A549 (cell line): ENCODE measurements around the gene HSPG2. TPM values are rescaled to one million over a fixed set of nuclear protein-coding genes. Genes with fewer than 3 reads are reported as not detected.

ENCODE experiments used
- ATAC-seq, 2 experiments: fragments of 200-7000 bp in 1 of 2; fragments of >200 bp in 1 of 2; cut with Nextera tagmentation in 1 of 2; cut with Tn5 transposase in 1 of 2; 3 replicates each; pipeline versions ENCODE4 v1.8.0 to v1.9.1; 2018 to 2020; ENCODE audit warnings: mild to moderate bottlenecking in 1 of 2, moderate library complexity in 1 of 2
- CTCF ChIA-PET: fragments of 300-600 bp; sonication (Branson Sonifier 250); formaldehyde crosslinking; extraction: SDS; loops from one replicate; lab custom pipeline; 2021; ENCODE audit warnings: antibody characterized with exemption, inconsistent platforms; lab: Yijun Ruan, JAX
- POLR2A ChIA-PET: fragments of 350-600 bp; formaldehyde crosslinking; extraction: SDS; loops from one replicate; lab custom pipeline; 2021; ENCODE audit warnings: antibody characterized with exemption, inconsistent platforms; lab: Yijun Ruan, JAX
- DNase-seq, 2 experiments: peaks; one replicate each; pipeline versions ENCODE4 v3.0.0 to v3.0.0-alpha.2; 2011 to 2016; ENCODE audit warnings: low read depth in 1 of 2, low spot score in 1 of 2
- FAIRE-seq: peaks from 2 replicates; lab custom pipeline; 2011; peaks lifted over from hg19 to GRCh38; lab: Jason Lieb, UNC
- H3K27ac ChIP-seq, 2 experiments: fragments of >200 bp; sonication (Bioruptor Twin); formaldehyde crosslinking; 3 replicates each; pipeline ENCODE4 v1.5.1; 2016 to 2017
- H3K4me1 ChIP-seq: fragments of >200 bp; sonication (Bioruptor Twin); formaldehyde crosslinking; 3 replicates; pipeline ENCODE4 v1.6.1; 2016
- H3K4me2 ChIP-seq: fragments of >200 bp; sonication (Bioruptor Twin); formaldehyde crosslinking; 3 replicates; pipeline ENCODE4 v1.6.1; 2016
- H3K4me3 ChIP-seq: fragments of >200 bp; sonication (Bioruptor Twin); formaldehyde crosslinking; 3 replicates; pipeline ENCODE4 v1.5.1; 2016
- H3K9me3 ChIP-seq: fragments of >200 bp; sonication (Bioruptor Twin); formaldehyde crosslinking; 3 replicates; pipeline ENCODE4 v1.6.1; 2016
- CHD2 ChIP-seq: fragments of 150-350 bp; IDR thresholded peaks from 2 replicates; pipeline ENCODE4 v1.6.1; 2014; ENCODE audit warnings: low read length; ENCODE audit not compliant: partially characterized antibody
- CHD4 ChIP-seq: fragments of 200-600 bp; sonication (generic); IDR thresholded peaks from 2 replicates; pipeline ENCODE4 v1.6.1; 2016; ENCODE audit warnings: antibody characterized with exemption, mild to moderate bottlenecking, borderline replicate concordance
- EHF ChIP-seq: fragments of 250-450 bp; sonication (Bioruptor Pico); IDR thresholded peaks from 2 replicates; pipeline ENCODE4 v1.5.0; 2020; ENCODE audit warnings: mild to moderate bottlenecking
- EHMT2 ChIP-seq: fragments of 200-600 bp; sonication (generic); IDR thresholded peaks from 2 replicates; pipeline ENCODE4 v1.6.1; 2016; ENCODE audit warnings: antibody characterized with exemption, low read depth, mild to moderate bottlenecking, moderate library complexity
- EP300 ChIP-seq, 2 experiments: fragments of >200 bp; sonication (Bioruptor Twin); formaldehyde crosslinking; IDR thresholded peaks; 2 replicates in 1 of 2; 3 replicates in 1 of 2; pipeline ENCODE4 v1.6.1; 2016 to 2017
- GATA3 ChIP-seq: IDR thresholded peaks from 2 replicates; pipeline ENCODE4 v1.6.1; 2012; ENCODE audit warnings: borderline replicate concordance
- HOXB13 ChIP-seq: fragments of 250-450 bp; sonication (Bioruptor Pico); IDR thresholded peaks from 2 replicates; pipeline ENCODE4 v1.5.0; 2020; ENCODE audit warnings: low read depth, mild to moderate bottlenecking, moderate library complexity
- KDM5A ChIP-seq: fragments of 200-600 bp; sonication (generic); IDR thresholded peaks from 2 replicates; pipeline ENCODE4 v1.6.1; 2016; ENCODE audit warnings: antibody characterized with exemption, mild to moderate bottlenecking
- NFE2L2 ChIP-seq: fragments of 150-350 bp; conservative IDR thresholded peaks from 2 replicates; pipeline ENCODE4 v1.6.1; 2014; ENCODE audit warnings: low read length
- POLR2AphosphoS2 ChIP-seq: conservative IDR thresholded peaks from 2 replicates; pipeline ENCODE4 v1.6.1; 2012; ENCODE audit warnings: low read length, improper control_type of control experiment, inconsistent platforms
- RAD21 ChIP-seq, 2 experiments: fragments of >200 bp in 1 of 2; sonication (Bioruptor Twin) in 1 of 2; formaldehyde crosslinking in 1 of 2; IDR thresholded peaks in 1 of 2; conservative IDR thresholded peaks in 1 of 2; 2 replicates in 1 of 2; 3 replicates in 1 of 2; pipeline ENCODE4 v1.6.1; 2012 to 2018; ENCODE audit warnings: inconsistent platforms in 1 of 2
- RARB ChIP-seq: fragments of 250-450 bp; sonication (Bioruptor Pico); IDR thresholded peaks from 2 replicates; pipeline ENCODE4 v1.8.0; 2021; ENCODE audit warnings: mild to moderate bottlenecking, moderate library complexity
- RCOR1 ChIP-seq: fragments of 150-350 bp; IDR thresholded peaks from 2 replicates; pipeline ENCODE4 v1.6.1; 2014; ENCODE audit warnings: antibody characterized with exemption, low read length, low read depth
- SMC3 ChIP-seq: fragments of >200 bp; sonication (Bioruptor Twin); formaldehyde crosslinking; IDR thresholded peaks from 3 replicates; pipeline ENCODE4 v1.6.1; 2018; ENCODE audit warnings: inconsistent platforms
- TP53 ChIP-seq: fragments of 250-450 bp; sonication (Bioruptor Pico); IDR thresholded peaks from 2 replicates; pipeline ENCODE4 v1.5.0; 2021; ENCODE audit warnings: mild to moderate bottlenecking, moderate library complexity
- ZFP36 ChIP-seq: fragments of 450-650 bp; IDR thresholded peaks from 2 replicates; pipeline ENCODE4 v1.6.1; 2014; ENCODE audit warnings: borderline replicate concordance; ENCODE audit not compliant: partially characterized antibody
- ZNF302 ChIP-seq: fragments of 250-450 bp; sonication (Bioruptor Pico); IDR thresholded peaks from 2 replicates; pipeline ENCODE4 v1.9.0; 2021; ENCODE audit warnings: inconsistent platforms, mild to moderate bottlenecking, moderate library complexity
- ZSCAN20 ChIP-seq: fragments of 250-450 bp; sonication (Bioruptor Pico); IDR thresholded peaks from 2 replicates; pipeline ENCODE4 v1.8.0; 2022; ENCODE audit warnings: mild to moderate bottlenecking, moderate library complexity
- WGBS: methylation state at CpG from one replicate; pipeline ENCODE4 v1.1.6; 2017; ENCODE audit errors: missing lambda C conversion rate; 5-methylcytosine and 5-hydroxymethylcytosine counted together
- polyA plus RNA-seq, 4 experiments: library from polyadenylated mRNA; depleted of rRNA in 3 of 4; stranded (reverse); fragments of >200 nt; fragmentation: RNase III in 1 of 4; extraction: RNeasy Plus Mini Kit Qiagen cat#74134 plus additional on column Dnase treatment in 1 of 4; gene quantifications; 2 replicates in 3 of 4; 3 replicates in 1 of 4; pipeline ENCODE4 v1.2.3, GENCODE V29; 2011 to 2017
- TF ChIP-seq, protein P1 (sequence below): IDR thresholded peaks from 2 replicates; pipeline ENCODE4 v1.6.1; 2012; ENCODE audit warnings: low read depth, borderline replicate concordance
- TF ChIP-seq, protein P2 (sequence below): fragments of 200-600 bp; sonication (generic); IDR thresholded peaks from 2 replicates; pipeline ENCODE4 v1.6.1; 2016; ENCODE audit warnings: antibody characterized with exemption, mild to moderate bottlenecking, moderate library complexity
- TF ChIP-seq, protein P3 (sequence below): fragments of >200 bp; sonication (Bioruptor Twin); formaldehyde crosslinking; IDR thresholded peaks from 3 replicates; pipeline ENCODE4 v1.6.1; 2016

HSPG2 gene
- polyA plus RNA-seq, 2 of the 4 experiments (the other 2 are of a cell fraction), result 7.0 to 42.7 TPM

DNA sequence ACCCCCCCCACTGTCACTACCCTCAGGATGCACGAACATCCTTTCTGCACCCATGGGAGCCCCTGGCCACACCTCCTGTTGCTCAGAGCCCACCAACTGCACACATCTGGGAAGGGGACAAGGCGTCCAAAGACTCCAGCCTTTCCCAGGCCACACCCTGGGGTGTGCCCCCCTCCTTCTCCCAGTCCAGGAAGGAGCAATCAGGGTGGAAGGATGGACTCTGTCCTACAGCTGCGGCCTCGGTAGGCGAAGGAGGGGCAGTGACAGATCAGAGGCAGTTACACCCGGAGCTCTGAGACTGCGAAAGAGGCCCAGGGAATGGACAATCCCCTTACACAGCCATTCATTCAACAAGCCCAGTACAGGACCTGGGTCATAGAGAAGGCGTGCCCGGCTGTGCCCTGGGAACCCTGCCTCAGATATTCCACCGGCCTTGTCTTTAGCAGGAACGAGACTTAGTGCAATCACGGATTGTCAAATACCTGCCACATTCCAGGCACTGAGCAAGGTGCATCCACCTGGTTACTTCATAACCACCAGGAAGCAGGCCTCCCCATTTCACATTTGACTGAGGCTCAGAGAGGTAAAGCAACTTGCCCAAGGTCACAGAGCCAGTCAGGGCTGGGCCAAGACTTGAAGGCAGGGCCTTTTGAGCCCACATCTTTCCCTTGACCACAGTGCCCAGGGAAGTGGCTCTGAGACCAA, 9.4 kb downstream of the HSPG2 start:
- Histone ChIP-seq H3K9me3 (no peaks in the 10 kb centered on the region), H3K27ac (peak overlapping the region; percentile 98 to 100)
- ATAC-seq, result peak; percentile 64 to 67
- TF ChIP-seq NFE2L2, result no peak
- TF ChIP-seq ZFP36, result peak; percentile 28
- no peak for TF ChIP-seq ZNF302 (CRISPR knock-in tag)
- TF ChIP-seq, all 56 proteins: peak for 1
- FAIRE-seq, result no peak
- WGBS, result 18% methylated on average over 6 of the region's 12 CpGs
- Histone ChIP-seq H3K4me3 (0 out of 3 replicates have a peak overlapping the region, but pooled peaks have one; percentile 15), H3K4me1 (peaks cover 100% of the 10 kb centered on the region), H3K4me2 (peak overlapping the region; percentile 83)
- POLR2A ChIA-PET, result interaction anchor here (1.1 kb wide), 1 partner anchor 9 kb away, joined by 5 read pairs; the partner anchor contains the start of gene HSPG2
- peak in 1 of 2 experiments; percentile 81 for DNase-seq
- CTCF ChIA-PET, result interaction anchor here (0.7 to 4.3 kb wide), 3 partner anchors 8 to 31 kb away, joined by 3 to 18 read pairs (median 4); no protein-coding TSS in a partner anchor

DNA sequence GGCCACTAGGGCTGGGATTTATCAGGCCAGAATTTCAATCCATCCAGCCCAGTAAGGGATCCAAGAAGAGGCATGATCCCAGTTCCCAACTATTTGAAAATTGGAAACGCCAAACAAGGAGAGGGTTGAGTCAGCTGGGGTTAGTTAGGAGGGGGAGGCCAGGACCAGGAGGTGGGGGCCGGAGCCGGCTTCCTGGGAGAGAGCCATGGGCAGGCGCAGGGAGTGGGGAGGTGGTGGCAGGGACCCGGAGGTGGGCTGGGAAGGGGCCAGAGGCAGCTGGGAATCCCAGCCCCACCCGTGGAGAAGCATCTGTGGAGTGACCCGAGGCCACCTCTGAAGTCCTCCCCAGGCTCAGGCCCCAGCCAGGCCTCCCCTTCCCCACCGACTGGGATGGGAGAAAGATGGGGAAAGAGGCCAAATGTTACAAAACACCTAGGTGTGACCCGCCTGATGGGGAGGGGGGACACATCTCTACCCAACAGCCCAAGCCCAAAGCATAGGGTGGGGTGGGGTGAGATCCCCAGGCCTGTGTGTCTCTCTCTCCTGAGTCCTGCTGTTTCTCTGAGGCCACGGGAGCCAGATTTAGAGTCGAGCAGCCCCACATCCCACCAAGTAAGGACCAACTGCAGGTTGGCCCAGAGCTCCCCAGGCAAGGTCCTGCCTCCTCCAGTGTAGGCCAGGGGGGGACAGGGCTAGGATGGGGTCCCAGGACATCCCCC, 10.1 kb downstream of the HSPG2 start:
- POLR2A ChIA-PET, result interaction anchor here (1.1 kb wide), 1 partner anchor 10 kb away, joined by 5 read pairs; the partner anchor contains the start of gene HSPG2

DNA sequence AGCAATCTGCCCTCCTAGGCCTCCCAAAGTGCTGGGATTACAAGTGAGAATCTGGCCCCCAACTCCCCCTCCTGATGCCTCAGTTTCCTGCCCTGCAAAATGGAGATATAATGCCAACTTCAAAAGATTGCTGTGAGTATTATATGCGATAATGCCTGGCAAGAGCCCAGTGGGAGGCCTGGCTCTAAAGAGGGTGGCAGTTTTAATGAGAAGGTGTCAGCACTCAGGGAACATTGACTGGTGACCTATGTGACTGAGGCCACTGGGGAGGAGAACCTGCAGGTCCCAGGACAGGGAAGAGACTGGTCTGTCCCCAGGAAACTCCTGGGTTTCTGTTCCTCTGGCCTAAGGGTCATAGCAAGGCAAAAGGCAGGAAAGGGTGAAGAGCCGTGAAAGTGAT, 11.0 kb downstream of the HSPG2 start:
- H3K4me3 ChIP-seq, result no peak overlapping the region
- peak overlapping the region; percentile 98 to 100 for H3K27ac ChIP-seq
- ATAC-seq (no peak), DNase-seq (no peak), FAIRE-seq (no peak)
- H3K4me2 ChIP-seq, result peak overlapping the region; percentile 83; the same call in 1 of the 3 replicates
- ChIA-PET POLR2A (no interaction called here), CTCF (interaction anchor here (4.3 kb wide), 1 partner anchor 13 kb away, joined by 18 read pairs; no protein-coding TSS in a partner anchor)
- peaks cover 100% of the 10 kb centered on the region for H3K4me1 ChIP-seq
- 88% methylated on average over 2 of the region's 2 CpGs for WGBS
- no peaks in the 10 kb centered on the region for H3K9me3 ChIP-seq
- no peak for TF ChIP-seq CHD2
- TF ChIP-seq HOXB13 (CRISPR knock-in tag), result no peak
- no peak for TF ChIP-seq POLR2AphosphoS2
- no peak for TF ChIP-seq CHD4
- no peak for TF ChIP-seq EHMT2
- no peak for TF ChIP-seq GATA3
- TF ChIP-seq, protein P1, sequence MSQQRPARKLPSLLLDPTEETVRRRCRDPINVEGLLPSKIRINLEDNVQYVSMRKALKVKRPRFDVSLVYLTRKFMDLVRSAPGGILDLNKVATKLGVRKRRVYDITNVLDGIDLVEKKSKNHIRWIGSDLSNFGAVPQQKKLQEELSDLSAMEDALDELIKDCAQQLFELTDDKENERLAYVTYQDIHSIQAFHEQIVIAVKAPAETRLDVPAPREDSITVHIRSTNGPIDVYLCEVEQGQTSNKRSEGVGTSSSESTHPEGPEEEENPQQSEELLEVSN, result no peak
- TF ChIP-seq SMC3, result no peak
- TF ChIP-seq EHF (CRISPR knock-in tag), result no peak
- TF ChIP-seq, protein P2, sequence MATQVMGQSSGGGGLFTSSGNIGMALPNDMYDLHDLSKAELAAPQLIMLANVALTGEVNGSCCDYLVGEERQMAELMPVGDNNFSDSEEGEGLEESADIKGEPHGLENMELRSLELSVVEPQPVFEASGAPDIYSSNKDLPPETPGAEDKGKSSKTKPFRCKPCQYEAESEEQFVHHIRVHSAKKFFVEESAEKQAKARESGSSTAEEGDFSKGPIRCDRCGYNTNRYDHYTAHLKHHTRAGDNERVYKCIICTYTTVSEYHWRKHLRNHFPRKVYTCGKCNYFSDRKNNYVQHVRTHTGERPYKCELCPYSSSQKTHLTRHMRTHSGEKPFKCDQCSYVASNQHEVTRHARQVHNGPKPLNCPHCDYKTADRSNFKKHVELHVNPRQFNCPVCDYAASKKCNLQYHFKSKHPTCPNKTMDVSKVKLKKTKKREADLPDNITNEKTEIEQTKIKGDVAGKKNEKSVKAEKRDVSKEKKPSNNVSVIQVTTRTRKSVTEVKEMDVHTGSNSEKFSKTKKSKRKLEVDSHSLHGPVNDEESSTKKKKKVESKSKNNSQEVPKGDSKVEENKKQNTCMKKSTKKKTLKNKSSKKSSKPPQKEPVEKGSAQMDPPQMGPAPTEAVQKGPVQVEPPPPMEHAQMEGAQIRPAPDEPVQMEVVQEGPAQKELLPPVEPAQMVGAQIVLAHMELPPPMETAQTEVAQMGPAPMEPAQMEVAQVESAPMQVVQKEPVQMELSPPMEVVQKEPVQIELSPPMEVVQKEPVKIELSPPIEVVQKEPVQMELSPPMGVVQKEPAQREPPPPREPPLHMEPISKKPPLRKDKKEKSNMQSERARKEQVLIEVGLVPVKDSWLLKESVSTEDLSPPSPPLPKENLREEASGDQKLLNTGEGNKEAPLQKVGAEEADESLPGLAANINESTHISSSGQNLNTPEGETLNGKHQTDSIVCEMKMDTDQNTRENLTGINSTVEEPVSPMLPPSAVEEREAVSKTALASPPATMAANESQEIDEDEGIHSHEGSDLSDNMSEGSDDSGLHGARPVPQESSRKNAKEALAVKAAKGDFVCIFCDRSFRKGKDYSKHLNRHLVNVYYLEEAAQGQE, result no peak
- TF ChIP-seq, all 56 proteins: peak for 0

More for the DNA sequence above, 10.1 kb downstream of the HSPG2 start:
- H3K9me3 ChIP-seq, result no peaks in the 10 kb centered on the region
- CTCF ChIA-PET, result interaction anchor here (0.9 to 4.3 kb wide), 2 partner anchors 12 to 32 kb away, joined by 4 to 18 read pairs; no protein-coding TSS in a partner anchor
- peak overlapping the region; percentile 98 to 100 for H3K27ac ChIP-seq
- no peak for DNase-seq
- no peak overlapping the region for H3K4me3 ChIP-seq
- 57% methylated on average over 5 of the region's 11 CpGs for WGBS
- H3K4me2 ChIP-seq, result peak overlapping the region; percentile 83
- TF ChIP-seq RARB, result no peak
- no peak for TF ChIP-seq RCOR1
- no peak for TF ChIP-seq NFE2L2
- TF ChIP-seq KDM5A, result no peak
- TF ChIP-seq EP300 (IDR thresholded peaks at IDR 0.05), result no peak
- TF ChIP-seq CHD2, result no peak
- TF ChIP-seq, protein P2, result no peak
- TF ChIP-seq RAD21 (conservative IDR thresholded peaks at IDR 0.05 in 1 of 2, IDR thresholded peaks at IDR 0.05 in 1 of 2), result no peak
- TF ChIP-seq ZSCAN20 (CRISPR knock-in tag), result no peak
- TF ChIP-seq, protein P3, sequence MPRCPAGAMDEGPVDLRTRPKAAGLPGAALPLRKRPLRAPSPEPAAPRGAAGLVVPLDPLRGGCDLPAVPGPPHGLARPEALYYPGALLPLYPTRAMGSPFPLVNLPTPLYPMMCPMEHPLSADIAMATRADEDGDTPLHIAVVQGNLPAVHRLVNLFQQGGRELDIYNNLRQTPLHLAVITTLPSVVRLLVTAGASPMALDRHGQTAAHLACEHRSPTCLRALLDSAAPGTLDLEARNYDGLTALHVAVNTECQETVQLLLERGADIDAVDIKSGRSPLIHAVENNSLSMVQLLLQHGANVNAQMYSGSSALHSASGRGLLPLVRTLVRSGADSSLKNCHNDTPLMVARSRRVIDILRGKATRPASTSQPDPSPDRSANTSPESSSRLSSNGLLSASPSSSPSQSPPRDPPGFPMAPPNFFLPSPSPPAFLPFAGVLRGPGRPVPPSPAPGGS, result no peak
- no peak for TF ChIP-seq TP53 (CRISPR knock-in tag)
- peaks cover 100% of the 10 kb centered on the region for H3K4me1 ChIP-seq
- no peak for FAIRE-seq
- ATAC-seq, result peak; percentile 3 to 12; a peak in 4 of 6 replicates
